ENCODE results near the gene KCND3.

GRCh38 chr1:111789666-111790316, 199.7 kb downstream of the KCND3 start:
- TF ChIP-seq POLR2AphosphoS5 (IDR thresholded peaks at IDR 0.05; ENCODE audit: low read depth, low read length) (no peak), REST (IDR thresholded peaks at IDR 0.05; ENCODE audit: insufficient read depth in 1 of 2, low read depth in 2 of 2, low read length in 2 of 2) (no peak), TAF1 (IDR thresholded peaks at IDR 0.05; ENCODE audit: borderline replicate concordance, insufficient read depth, low read length) (no peak)

Measured in PFSK-1 (cell line).